GM18519 (cell line): ENCODE results near the gene LRRC51.
A peak's percentile ranks its signal among the peaks of the same experiment; 100 is the strongest.
"Not testable (repeated sequence)": the region's sequence is repeated elsewhere in the genome, so short reads cannot be mapped to it uniquely, and the experiment has no call there.

Experiments
- ATAC-seq: cut with Tn5 transposase; IDR thresholded peaks from one replicate; pipeline ENCODE4 v1.9.1; 2021; ENCODE audit warnings: mild to moderate bottlenecking, moderate library complexity; ENCODE audit not compliant: unreplicated experiment, low FRiP score

Gene LRRC51

GRCh38 chr11:72102946-72103753, 22.5 kb downstream of the LRRC51 start, which contains the start of gene LAMTOR1:
LAMTOR1 (minus strand) TSS chr11:72103297; CDS start chr11:72103224, 73 bp downstream.
- peak; percentile 65 for ATAC-seq

GRCh38 chr11:72103754-72104167, 23.1 kb downstream of the LRRC51 start:
- no peak for ATAC-seq

GRCh38 chr11:72105888-72106287, 25.2 kb downstream of the LRRC51 start, which contains the start of gene TOMT:
TOMT (plus strand) TSS chr11:72105924; CDS start chr11:72105952, 28 bp downstream.
- ATAC-seq, result no peak

- no peak for ATAC-seq
Observed at GRCh38 chr11:72111300-72112142, 30.9 kb downstream of the LRRC51 start.

GRCh38 chr11:72112143-72112977, 31.7 kb downstream of the LRRC51 start, which contains the start of gene ANAPC15:
ANAPC15 (minus strand) TSS chr11:72112695; CDS start chr11:72111276, 1,419 bp downstream.
- ATAC-seq, result peak; percentile 72

GRCh38 chr11:72112978-72113808, 32.5 kb downstream of the LRRC51 start:
- ATAC-seq, result no peak

- no peak for ATAC-seq
Observed at GRCh38 chr11:72114570-72114969, 33.9 kb downstream of the LRRC51 start.

- ATAC-seq, result no peak
Observed at GRCh38 chr11:72116019-72116755, 35.5 kb downstream of the LRRC51 start.

GRCh38 chr11:72119198-72119597, 38.5 kb downstream of the LRRC51 start:
- no peak for ATAC-seq

- no peak for ATAC-seq
Observed at GRCh38 chr11:72120930-72121329, 40.3 kb downstream of the LRRC51 start.

GRCh38 chr11:72122607-72123006, 42.0 kb downstream of the LRRC51 start:
- ATAC-seq, result no peak

- no peak for ATAC-seq
Observed at GRCh38 chr11:72123117-72123653, 42.5 kb downstream of the LRRC51 start.

- ATAC-seq, result no peak
Observed at GRCh38 chr11:72124046-72124445, 43.4 kb downstream of the LRRC51 start.

GRCh38 chr11:72125956-72126355, 45.3 kb downstream of the LRRC51 start:
- no peak for ATAC-seq

- no peak for ATAC-seq
Observed at GRCh38 chr11:72127923-72128322, 47.3 kb downstream of the LRRC51 start.

GRCh38 chr11:72129381-72129780, 48.7 kb downstream of the LRRC51 start:
- no peak for ATAC-seq

GRCh38 chr11:72132646-72133045, 52.0 kb downstream of the LRRC51 start:
- ATAC-seq, result no peak

- not testable (repeated sequence) for ATAC-seq
Observed at GRCh38 chr11:72135473-72135872, 54.8 kb downstream of the LRRC51 start, which contains the start of gene FOLR3. FOLR3 (plus strand) TSS chr11:72135725; CDS start chr11:72135953, 228 bp downstream.
